Measurements from ENCODE around the gene TTC7B. TPM values are rescaled to one million over a fixed set of nuclear protein-coding genes. Genes with fewer than 3 reads are reported as not detected.

TTC7B gene
- total and polyA plus RNA-seq, 2 of the 13 experiments (the other 11 are each of a cell fraction or from before 2014, with no cell fraction given), result 1.3 to 3.2 TPM

DNA sequence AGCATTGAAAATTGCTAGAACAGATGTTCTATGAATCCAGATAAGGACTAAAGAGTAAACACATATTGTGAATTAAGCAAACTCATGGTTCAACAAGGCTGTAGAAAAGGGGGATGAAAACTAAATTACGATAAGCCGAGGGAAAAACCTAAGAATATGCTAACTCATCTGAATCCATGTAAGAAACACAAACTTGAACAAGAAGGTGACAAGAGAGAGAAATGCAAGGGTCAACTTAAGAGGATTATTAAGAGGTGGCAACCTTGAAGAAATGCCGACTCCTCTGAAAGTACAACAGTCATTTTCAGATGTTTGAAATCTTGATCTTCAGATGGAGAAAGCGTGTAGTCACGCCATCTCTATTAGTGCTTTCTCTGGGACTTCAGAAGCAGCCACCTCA, 128.6 kb downstream of the TTC7B start:
- ChIA-PET POLR2A (no interaction called here), CTCF (ENCODE audit: low intra/inter-chr PET ratio, low total read pairs) (no interaction called here)
- Histone ChIP-seq H4K20me1 (ENCODE audit: insufficient read depth, low read length) (no peaks in the 10 kb centered on the region), H3K79me2 (ENCODE audit: insufficient read depth, low read length) (no peaks in the 10 kb centered on the region), H3K9ac (ENCODE audit: insufficient read depth, low read depth, low read length) (no peak overlapping the region), H3K27ac (ENCODE audit: extremely low read length, insufficient read depth, low read length) (no peak overlapping the region), H3K4me1 (ENCODE audit: insufficient read depth, low read length) (no peaks in the 10 kb centered on the region), H3K9me3 (ENCODE audit: low read length) (no peaks in the 10 kb centered on the region), H3K27me3 (ENCODE audit: control insufficient read depth in 1 of 2, insufficient read depth in 2 of 2, low read length in 2 of 2) (no peaks in the 10 kb centered on the region), H2AFZ (ENCODE audit: low read length) (no peak overlapping the region), H3K36me3 (replicated peaks in 1 of 2; ENCODE audit: control insufficient read depth in 1 of 2, insufficient read depth in 2 of 2, low read length in 2 of 2) (no peaks in the 10 kb centered on the region), H3K4me2 (ENCODE audit: low read depth, low read length) (no peak overlapping the region), H3K4me3 (replicated peaks in 1 of 3; ENCODE audit: insufficient read depth in 1 of 3, low read depth in 2 of 3, low read length in 3 of 3) (no peak overlapping the region)
- DNase-seq (ENCODE audit: low spot score) (no peak), FAIRE-seq (no peak), ATAC-seq (no peak)
- no TSS peak for BruUV-seq (replicated peaks)
- TF ChIP-seq MAFK (conservative IDR thresholded peaks at IDR 0.05 in 1 of 2, IDR thresholded peaks at IDR 0.05 in 1 of 2; ENCODE audit: low read length in 2 of 2) (peak; percentile 24 to 61; a peak in 3 of 4 replicates), MAFF (IDR thresholded peaks at IDR 0.05; ENCODE audit: low read depth, low read length) (peak; percentile 62)
- TF ChIP-seq, protein P1, sequence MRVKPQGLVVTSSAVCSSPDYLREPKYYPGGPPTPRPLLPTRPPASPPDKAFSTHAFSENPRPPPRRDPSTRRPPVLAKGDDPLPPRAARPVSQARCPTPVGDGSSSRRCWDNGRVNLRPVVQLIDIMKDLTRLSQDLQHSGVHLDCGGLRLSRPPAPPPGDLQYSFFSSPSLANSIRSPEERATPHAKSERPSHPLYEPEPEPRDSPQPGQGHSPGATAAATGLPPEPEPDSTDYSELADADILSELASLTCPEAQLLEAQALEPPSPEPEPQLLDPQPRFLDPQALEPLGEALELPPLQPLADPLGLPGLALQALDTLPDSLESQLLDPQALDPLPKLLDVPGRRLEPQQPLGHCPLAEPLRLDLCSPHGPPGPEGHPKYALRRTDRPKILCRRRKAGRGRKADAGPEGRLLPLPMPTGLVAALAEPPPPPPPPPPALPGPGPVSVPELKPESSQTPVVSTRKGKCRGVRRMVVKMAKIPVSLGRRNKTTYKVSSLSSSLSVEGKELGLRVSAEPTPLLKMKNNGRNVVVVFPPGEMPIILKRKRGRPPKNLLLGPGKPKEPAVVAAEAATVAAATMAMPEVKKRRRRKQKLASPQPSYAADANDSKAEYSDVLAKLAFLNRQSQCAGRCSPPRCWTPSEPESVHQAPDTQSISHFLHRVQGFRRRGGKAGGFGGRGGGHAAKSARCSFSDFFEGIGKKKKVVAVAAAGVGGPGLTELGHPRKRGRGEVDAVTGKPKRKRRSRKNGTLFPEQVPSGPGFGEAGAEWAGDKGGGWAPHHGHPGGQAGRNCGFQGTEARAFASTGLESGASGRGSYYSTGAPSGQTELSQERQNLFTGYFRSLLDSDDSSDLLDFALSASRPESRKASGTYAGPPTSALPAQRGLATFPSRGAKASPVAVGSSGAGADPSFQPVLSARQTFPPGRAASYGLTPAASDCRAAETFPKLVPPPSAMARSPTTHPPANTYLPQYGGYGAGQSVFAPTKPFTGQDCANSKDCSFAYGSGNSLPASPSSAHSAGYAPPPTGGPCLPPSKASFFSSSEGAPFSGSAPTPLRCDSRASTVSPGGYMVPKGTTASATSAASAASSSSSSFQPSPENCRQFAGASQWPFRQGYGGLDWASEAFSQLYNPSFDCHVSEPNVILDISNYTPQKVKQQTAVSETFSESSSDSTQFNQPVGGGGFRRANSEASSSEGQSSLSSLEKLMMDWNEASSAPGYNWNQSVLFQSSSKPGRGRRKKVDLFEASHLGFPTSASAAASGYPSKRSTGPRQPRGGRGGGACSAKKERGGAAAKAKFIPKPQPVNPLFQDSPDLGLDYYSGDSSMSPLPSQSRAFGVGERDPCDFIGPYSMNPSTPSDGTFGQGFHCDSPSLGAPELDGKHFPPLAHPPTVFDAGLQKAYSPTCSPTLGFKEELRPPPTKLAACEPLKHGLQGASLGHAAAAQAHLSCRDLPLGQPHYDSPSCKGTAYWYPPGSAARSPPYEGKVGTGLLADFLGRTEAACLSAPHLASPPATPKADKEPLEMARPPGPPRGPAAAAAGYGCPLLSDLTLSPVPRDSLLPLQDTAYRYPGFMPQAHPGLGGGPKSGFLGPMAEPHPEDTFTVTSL (CRISPR knock-in tag; IDR thresholded peaks at IDR 0.05; ENCODE audit: borderline replicate concordance), result no peak
- intact Hi-C loops (cut with micrococcal nuclease; ENCODE audit: unreplicated experiment) (no loop called here), in situ Hi-C loops (cut with HindIII; ENCODE audit: extremely low pct_ligation_motif_present, low pct_unique_long_range_greater_than_20kb) (no loop called here)
- 95% methylated on average over 5 of the region's 5 CpGs for WGBS (ENCODE audit: low lambda C conversion rate)
